ENCODE results near the gene PARD6B. TPM values are rescaled to one million over a fixed set of nuclear protein-coding genes. Genes with fewer than 3 reads are reported as not detected.
"Not testable (repeated sequence)": the region's sequence is repeated elsewhere in the genome, so short reads cannot be mapped to it uniquely, and the experiment has no call there.

Gene PARD6B
- polyA plus RNA-seq, 6 donors from 2014 or later: 0.08 to 1.6 (median 0.73) TPM

- not testable (repeated sequence) for DNase-seq; ATAC-seq (ENCODE audit: low read depth in 2 of 2); H3K36me3 Mint-ChIP-seq; H3K27ac Mint-ChIP-seq; H3K4me3 Mint-ChIP-seq; H3K9me3 Mint-ChIP-seq; H3K4me1 Mint-ChIP-seq
- H3K27me3 Mint-ChIP-seq: peaks cover 0 to 20% (median 10%) of the 10 kb centered on the region in 3 donors
Measured at GRCh38 chr20:50771419-50772080, 40.2 kb downstream of the PARD6B start.

GRCh38 chr20:50772420-50773185 is 41.2 kb downstream of the PARD6B start:
- no peaks in the 10 kb centered on the region for H3K36me3 Mint-ChIP-seq
- peaks cover 0 to 14% (median 2%) of the 10 kb centered on the region in 3 donors for H3K27me3 Mint-ChIP-seq
- DNase-seq (no peak), ATAC-seq (ENCODE audit: low read depth in 2 of 2) (no peak)
- no peak overlapping the region for H3K27ac Mint-ChIP-seq
- no peak overlapping the region for H3K4me3 Mint-ChIP-seq
- H3K9me3 Mint-ChIP-seq: no peaks in the 10 kb centered on the region
- H3K4me1 Mint-ChIP-seq: no peaks in the 10 kb centered on the region

DNA sequence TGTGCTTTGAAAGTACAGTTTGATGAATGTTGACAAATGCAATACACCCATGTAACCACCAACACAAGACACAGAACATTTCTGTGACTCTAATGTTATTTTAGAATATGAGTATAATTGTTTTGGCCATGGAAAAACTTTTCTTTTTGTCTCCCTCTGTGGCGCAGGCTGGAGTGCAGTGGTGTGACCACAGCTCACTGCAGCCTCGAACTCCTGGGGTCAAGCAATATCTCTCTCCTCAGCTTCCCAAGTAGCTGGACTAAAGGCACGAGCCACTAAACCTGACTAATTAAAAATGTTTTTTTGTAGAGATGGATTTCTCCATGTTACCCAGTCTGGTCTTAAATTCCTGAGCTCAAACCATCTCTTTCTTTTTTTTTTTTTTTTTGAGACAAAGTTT is 43.1 kb downstream of the PARD6B start:
- no peak for DNase-seq
- H3K4me3 Mint-ChIP-seq: no peak overlapping the region
- peaks cover 0 to 8% (median 0%) of the 10 kb centered on the region in 3 donors for H3K27me3 Mint-ChIP-seq
- H3K27ac Mint-ChIP-seq: no peak overlapping the region
- no peaks in the 10 kb centered on the region for H3K36me3 Mint-ChIP-seq
- no peak for ATAC-seq (ENCODE audit: low read depth in 2 of 2)
- H3K9me3 Mint-ChIP-seq: no peaks in the 10 kb centered on the region
- no peaks in the 10 kb centered on the region for H3K4me1 Mint-ChIP-seq

DNA sequence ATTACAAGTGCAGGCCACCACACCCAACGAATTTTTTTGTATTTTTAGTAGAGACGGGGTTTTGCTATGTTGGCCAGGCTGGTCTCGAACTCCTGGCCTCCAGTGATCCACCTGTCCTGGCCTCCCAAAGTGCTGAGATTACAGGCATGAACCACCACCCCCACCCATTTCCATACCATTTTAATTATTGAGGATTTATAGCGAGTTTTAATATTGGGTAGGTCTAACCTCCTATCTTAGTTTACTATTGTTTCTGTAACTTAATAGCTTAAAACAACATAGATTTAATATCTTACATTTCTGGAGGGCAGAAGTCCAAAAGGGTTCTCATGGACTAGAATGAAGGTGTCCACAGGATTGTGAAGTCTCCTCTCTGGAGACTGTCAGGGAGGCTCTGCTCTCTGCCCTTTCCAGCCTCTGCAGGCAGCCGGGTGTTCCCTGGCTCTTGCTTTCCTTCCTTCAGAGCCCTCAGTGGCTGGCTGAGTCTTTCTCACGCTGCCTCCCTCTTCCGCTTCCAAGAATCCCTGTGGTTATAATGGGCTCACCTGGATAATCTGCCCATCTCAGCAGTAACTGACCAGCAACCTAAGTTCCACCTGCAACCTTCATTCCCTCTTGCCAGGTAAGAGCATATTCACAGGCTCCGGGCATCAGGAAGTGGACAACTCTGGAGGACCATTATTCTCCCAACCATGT is 44.9 kb downstream of the PARD6B start:
- H3K27me3 Mint-ChIP-seq: peaks cover 0 to 14% (median 0%) of the 10 kb centered on the region in 3 donors
- H3K4me3 Mint-ChIP-seq: no peak overlapping the region
- DNase-seq (no peak), ATAC-seq (ENCODE audit: low read depth in 2 of 2) (no peak)
- no peaks in the 10 kb centered on the region for H3K36me3 Mint-ChIP-seq
- peak overlapping the region in 1 of 6 donors; percentile 86 for H3K27ac Mint-ChIP-seq
- H3K4me1 Mint-ChIP-seq: no peaks in the 10 kb centered on the region
- H3K9me3 Mint-ChIP-seq: no peaks in the 10 kb centered on the region

GRCh38 chr20:50777373-50777772 is 46.0 kb downstream of the PARD6B start:
- peaks cover 0 to 14% (median 0%) of the 10 kb centered on the region in 3 donors for H3K27me3 Mint-ChIP-seq
- no peak for ATAC-seq (ENCODE audit: low read depth in 2 of 2)
- no peak overlapping the region for H3K4me3 Mint-ChIP-seq

GRCh38 chr20:50778994-50779393 is 47.6 kb downstream of the PARD6B start:
- H3K4me3 Mint-ChIP-seq; ATAC-seq (ENCODE audit: low read depth in 2 of 2); H3K9me3 Mint-ChIP-seq; DNase-seq; H3K4me1 Mint-ChIP-seq; H3K36me3 Mint-ChIP-seq: not testable (repeated sequence)
- peak overlapping the region in 1 of 6 donors; percentile 28 for H3K27ac Mint-ChIP-seq
- H3K27me3 Mint-ChIP-seq: peaks cover 0 to 14% (median 0%) of the 10 kb centered on the region in 3 donors

More at GRCh38 chr20:50777373-50777772, 46.0 kb downstream of the PARD6B start:
- no peaks in the 10 kb centered on the region for H3K9me3 Mint-ChIP-seq
- DNase-seq: no peak
- H3K27ac Mint-ChIP-seq: no peak overlapping the region
- H3K36me3 Mint-ChIP-seq: no peaks in the 10 kb centered on the region
- H3K4me1 Mint-ChIP-seq: no peaks in the 10 kb centered on the region

DNA sequence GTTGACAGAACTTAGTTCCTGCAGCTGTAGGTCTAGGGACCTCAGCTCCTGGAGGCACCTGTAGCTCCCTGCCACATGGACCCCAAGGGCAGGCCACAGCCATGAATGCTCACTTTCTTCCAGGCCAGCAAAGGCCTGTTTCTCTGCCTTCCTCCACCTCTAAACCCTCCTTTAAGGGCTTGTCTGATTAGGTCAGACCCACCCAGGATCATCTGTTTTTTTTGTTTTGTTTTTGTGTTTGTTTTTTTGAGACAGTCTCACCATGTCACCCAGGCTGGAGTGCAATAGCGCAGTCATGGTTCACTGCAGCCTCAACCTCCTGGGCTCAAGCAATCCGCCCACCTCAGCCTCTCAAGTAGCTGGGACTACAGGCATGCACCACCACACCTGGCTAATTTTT is 52.0 kb downstream of the PARD6B start:
- H3K4me3 Mint-ChIP-seq: peak overlapping the region in 1 of 8 donors; percentile 35
- DNase-seq: no peak
- no peak overlapping the region for H3K27ac Mint-ChIP-seq
- H3K36me3 Mint-ChIP-seq: no peaks in the 10 kb centered on the region
- peaks cover 0 to 6% (median 0%) of the 10 kb centered on the region in 3 donors for H3K27me3 Mint-ChIP-seq
- no peak for ATAC-seq (ENCODE audit: low read depth in 2 of 2)
- no peaks in the 10 kb centered on the region for H3K4me1 Mint-ChIP-seq
- no peaks in the 10 kb centered on the region for H3K9me3 Mint-ChIP-seq

GRCh38 chr20:50783903-50784302 is 52.5 kb downstream of the PARD6B start:
- Mint-ChIP-seq H3K4me1 (no peaks in the 10 kb centered on the region), H3K4me3 (no peak overlapping the region), H3K36me3 (no peaks in the 10 kb centered on the region), H3K27ac (no peak overlapping the region), H3K27me3 (peaks cover 0 to 6% (median 0%) of the 10 kb centered on the region in 3 donors), H3K9me3 (no peaks in the 10 kb centered on the region)
- DNase-seq (no peak), ATAC-seq (ENCODE audit: low read depth in 2 of 2) (no peak)

DNA sequence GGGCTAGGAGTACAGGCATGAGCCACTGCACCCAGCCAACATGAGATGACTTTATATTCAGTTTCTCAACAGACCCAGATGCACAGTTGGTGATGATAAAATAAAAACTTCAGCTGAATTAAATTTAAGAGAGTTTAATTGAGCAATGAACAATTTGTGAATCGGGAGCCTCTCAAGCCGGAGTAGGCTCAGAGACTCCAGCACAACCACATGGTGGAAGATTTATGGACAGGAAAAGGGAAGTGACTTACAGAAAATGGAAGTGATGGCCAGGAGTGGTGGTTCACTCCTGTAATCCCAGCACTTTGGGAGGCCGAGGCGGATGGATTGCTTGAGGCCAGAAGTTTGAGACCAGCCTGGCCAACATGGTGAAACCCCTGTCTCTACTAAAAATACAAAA is 53.1 kb downstream of the PARD6B start:
- Mint-ChIP-seq H3K36me3 (no peaks in the 10 kb centered on the region), H3K4me3 (no peak overlapping the region), H3K9me3 (no peaks in the 10 kb centered on the region), H3K27ac (no peak overlapping the region), H3K27me3 (peaks cover 0 to 6% (median 0%) of the 10 kb centered on the region in 3 donors), H3K4me1 (peaks cover 0 to 1% (median 0%) of the 10 kb centered on the region in 3 donors)
- no peak for DNase-seq
- ATAC-seq (ENCODE audit: low read depth in 2 of 2): no peak

- DNase-seq (no peak), ATAC-seq (ENCODE audit: low read depth in 2 of 2) (no peak)
- no peak overlapping the region for H3K27ac Mint-ChIP-seq
- no peaks in the 10 kb centered on the region for H3K27me3 Mint-ChIP-seq
- no peaks in the 10 kb centered on the region for H3K9me3 Mint-ChIP-seq
- H3K36me3 Mint-ChIP-seq: no peaks in the 10 kb centered on the region
- peaks cover 7 to 16% (median 8%) of the 10 kb centered on the region in 3 donors for H3K4me1 Mint-ChIP-seq
- H3K4me3 Mint-ChIP-seq: no peak overlapping the region
Measured at GRCh38 chr20:50786703-50787102, 55.3 kb downstream of the PARD6B start.

GRCh38 chr20:50787181-50787580 is 55.8 kb downstream of the PARD6B start:
- Mint-ChIP-seq H3K4me3 (no peak overlapping the region), H3K27me3 (no peaks in the 10 kb centered on the region), H3K36me3 (no peaks in the 10 kb centered on the region), H3K9me3 (no peaks in the 10 kb centered on the region), H3K4me1 (peaks cover 7 to 16% (median 8%) of the 10 kb centered on the region in 3 donors), H3K27ac (no peak overlapping the region)
- no peak for ATAC-seq (ENCODE audit: low read depth in 2 of 2)
- DNase-seq: no peak

DNA sequence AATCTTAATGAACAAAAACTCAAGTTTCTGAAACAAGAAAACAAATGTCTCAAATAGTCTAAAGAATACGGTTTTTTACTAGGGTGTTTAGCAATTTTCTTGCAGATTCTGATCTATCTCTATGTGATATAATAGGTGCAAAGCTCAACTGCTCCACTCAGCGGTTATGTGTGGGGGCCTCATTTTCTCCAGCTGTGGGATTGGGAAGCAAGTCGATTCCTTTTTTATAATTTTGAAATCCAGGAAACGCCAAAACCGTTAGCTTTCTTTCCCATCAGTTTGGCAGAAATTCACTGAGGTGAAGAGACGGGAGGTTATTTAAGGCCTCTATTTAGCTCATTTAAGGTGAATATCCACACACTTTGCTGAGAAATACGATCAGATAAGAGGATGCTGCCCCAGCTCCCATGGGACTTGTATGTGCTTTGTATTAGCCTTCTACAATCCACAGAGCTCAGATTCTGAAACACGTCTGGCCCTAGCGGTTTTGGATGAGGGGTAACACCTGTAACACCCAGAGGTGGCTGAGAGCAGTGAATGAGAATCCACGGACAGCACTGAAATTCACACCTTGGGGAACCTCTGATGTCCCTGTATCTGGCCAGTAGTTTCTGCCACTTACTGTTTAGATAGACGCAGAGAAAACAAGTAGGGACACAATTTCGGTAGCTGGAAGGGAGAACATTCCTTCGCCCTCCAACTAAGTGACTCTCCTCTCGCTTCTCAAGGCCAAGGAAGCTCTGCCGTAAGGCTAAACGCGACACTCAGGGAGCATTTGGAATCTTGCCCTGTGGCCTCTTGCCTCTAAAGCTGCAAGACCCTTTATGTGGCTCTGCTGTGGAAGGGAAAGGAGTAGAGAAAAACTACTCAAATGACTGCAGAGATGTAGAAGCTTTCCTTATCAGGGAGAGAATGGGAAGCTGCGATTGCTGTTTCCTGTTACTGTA is 56.9 kb downstream of the PARD6B start:
- Mint-ChIP-seq H3K27me3 (no peaks in the 10 kb centered on the region), H3K4me1 (peaks cover 7 to 22% (median 8%) of the 10 kb centered on the region in 3 donors), H3K9me3 (no peaks in the 10 kb centered on the region), H3K27ac (no peak overlapping the region), H3K36me3 (no peaks in the 10 kb centered on the region), H3K4me3 (no peak overlapping the region)
- no peak for DNase-seq
- no peak for ATAC-seq (ENCODE audit: low read depth in 2 of 2)
